Adipocyte (in vitro differentiated cells): ENCODE data around the gene NOL4L.

Source experiments
- DNase-seq: peaks from one replicate; pipeline ENCODE4 v3.0.0-alpha.2; 2015; ENCODE audit warnings: low read depth
- H3K27me3 ChIP-seq: replicated peaks from 2 replicates; pipeline ENCODE4 v1.7.0; 2013; ENCODE audit warnings: mild to moderate bottlenecking, low read length, moderate library complexity; ENCODE audit not compliant: control insufficient read depth, insufficient read depth
- H3K36me3 ChIP-seq: 2 replicates; pipeline ENCODE4 v1.7.0; 2013; ENCODE audit warnings: low read length, mild to moderate bottlenecking, moderate library complexity; ENCODE audit not compliant: control insufficient read depth, insufficient read depth, severe bottlenecking
- H3K4me1 ChIP-seq: 2 replicates; pipeline ENCODE4 v1.7.0; 2013; ENCODE audit warnings: mild to moderate bottlenecking, low read length, moderate library complexity; ENCODE audit not compliant: control insufficient read depth, insufficient read depth
- H3K4me3 ChIP-seq: 2 replicates; pipeline ENCODE4 v1.7.0; 2013; ENCODE audit warnings: mild to moderate bottlenecking, low read length, moderate library complexity
- H3K9ac ChIP-seq: 2 replicates; pipeline ENCODE4 v1.7.0; 2013; ENCODE audit warnings: mild to moderate bottlenecking, low read length, moderate library complexity
- H3K9me3 ChIP-seq: 2 replicates; pipeline ENCODE4 v1.7.0; 2013; ENCODE audit warnings: mild to moderate bottlenecking, low read length, moderate library complexity; ENCODE audit not compliant: control insufficient read depth

NOL4L gene

DNA sequence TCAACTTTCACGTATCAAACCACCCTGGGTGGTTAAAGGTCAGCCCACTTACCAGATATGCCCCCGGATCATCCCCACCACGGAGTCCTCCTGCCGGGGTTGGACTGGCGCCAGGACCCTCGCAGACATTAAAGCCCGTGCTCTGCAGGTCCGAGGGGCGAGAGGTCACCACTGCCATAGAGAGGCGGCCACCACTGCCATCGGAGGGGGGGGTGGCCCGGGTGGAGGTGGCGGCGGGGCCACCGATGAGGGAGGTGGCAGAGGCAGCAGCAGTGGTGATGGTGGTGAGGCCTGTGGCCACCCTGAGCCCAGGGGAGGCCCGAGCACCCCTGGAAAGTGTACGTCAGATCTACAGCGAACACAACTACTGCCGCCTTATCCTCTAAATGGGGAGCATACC is 150.7 kb downstream of the NOL4L start:
- Histone ChIP-seq H3K9ac (no peak overlapping the region), H3K27me3 (no peaks in the 10 kb centered on the region), H3K9me3 (no peaks in the 10 kb centered on the region), H3K36me3 (peaks cover 91% of the 10 kb centered on the region), H3K4me1 (peaks cover 11% of the 10 kb centered on the region), H3K4me3 (no peak overlapping the region)
- no peak for DNase-seq

DNA sequence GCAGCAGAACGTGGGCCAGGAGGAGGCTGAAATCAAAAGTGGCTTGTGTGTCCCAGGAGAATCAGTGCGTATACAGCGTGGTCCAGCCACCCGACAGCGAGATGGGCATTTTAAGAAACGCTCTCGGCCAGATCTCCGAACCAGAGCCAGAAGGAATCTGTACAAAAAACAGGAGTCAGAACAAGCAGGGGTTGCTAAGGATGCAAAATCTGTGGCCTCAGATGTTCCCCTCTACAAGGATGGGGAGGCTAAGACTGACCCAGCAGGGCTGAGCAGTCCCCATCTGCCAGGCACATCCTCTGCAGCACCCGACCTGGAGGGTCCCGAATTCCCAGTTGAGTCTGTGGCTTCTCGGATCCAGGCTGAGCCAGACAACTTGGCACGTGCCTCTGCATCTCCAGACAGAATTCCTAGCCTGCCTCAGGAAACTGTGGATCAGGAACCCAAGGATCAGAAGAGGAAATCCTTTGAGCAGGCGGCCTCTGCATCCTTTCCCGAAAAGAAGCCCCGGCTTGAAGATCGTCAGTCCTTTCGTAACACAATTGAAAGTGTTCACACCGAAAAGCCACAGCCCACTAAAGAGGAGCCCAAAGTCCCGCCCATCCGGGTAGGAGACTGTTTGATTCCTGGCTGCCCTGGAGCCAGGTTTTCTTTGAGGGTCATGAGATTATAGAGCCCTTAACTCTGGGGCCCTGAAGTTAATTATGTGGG is 151.7 kb downstream of the NOL4L start:
- no peak overlapping the region for H3K4me3 ChIP-seq
- peaks cover 95% of the 10 kb centered on the region for H3K36me3 ChIP-seq
- no peaks in the 10 kb centered on the region for H3K9me3 ChIP-seq
- peaks cover 2% of the 10 kb centered on the region for H3K4me1 ChIP-seq
- H3K27me3 ChIP-seq = no peaks in the 10 kb centered on the region
- no peak overlapping the region for H3K9ac ChIP-seq
- DNase-seq = no peak

DNA sequence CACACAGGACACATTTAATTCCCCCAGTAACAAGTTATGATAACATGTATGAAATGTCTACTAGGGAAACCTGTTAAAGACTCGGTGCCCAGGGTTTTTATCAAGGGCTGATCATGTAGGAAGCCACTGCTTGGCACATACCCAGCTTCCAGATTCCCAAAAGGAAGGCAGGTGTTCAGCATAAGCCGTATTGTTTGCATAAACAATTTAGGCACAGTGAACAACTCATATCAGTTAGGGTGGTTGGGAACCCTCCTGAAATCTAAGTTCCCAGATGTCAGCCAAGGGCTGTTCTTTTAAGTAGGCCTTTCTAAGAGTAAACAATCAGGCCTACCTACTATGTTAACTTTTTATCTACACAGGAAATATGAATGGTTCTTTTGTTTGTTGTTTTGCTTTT is 152.9 kb downstream of the NOL4L start:
- DNase-seq = no peak
- Histone ChIP-seq H3K9me3 (no peaks in the 10 kb centered on the region), H3K27me3 (no peaks in the 10 kb centered on the region), H3K36me3 (peaks cover 98% of the 10 kb centered on the region), H3K4me3 (no peak overlapping the region), H3K9ac (no peak overlapping the region), H3K4me1 (no peaks in the 10 kb centered on the region)

DNA sequence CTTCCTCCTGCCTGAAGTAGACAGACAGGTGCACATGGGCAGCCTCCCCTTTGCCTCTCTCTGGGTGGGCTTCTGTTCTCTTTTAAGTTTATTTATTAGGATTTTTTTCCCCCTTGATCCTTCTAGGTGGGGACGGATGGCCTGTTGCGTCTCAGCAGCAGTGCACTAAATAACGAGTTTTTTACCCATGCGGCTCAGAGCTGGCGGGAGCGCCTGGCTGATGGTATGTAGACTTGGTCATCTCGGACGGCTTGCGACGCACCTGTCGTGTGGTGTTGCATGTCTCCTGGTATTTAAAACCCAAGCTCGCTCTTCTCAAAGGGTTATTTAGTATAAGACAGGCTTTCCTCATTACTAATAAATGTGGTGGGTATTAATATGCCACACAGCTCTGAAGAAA is 153.7 kb downstream of the NOL4L start:
- Histone ChIP-seq H3K4me3 (no peak overlapping the region), H3K36me3 (peaks cover 94% of the 10 kb centered on the region), H3K27me3 (no peaks in the 10 kb centered on the region), H3K9ac (no peak overlapping the region), H3K4me1 (no peaks in the 10 kb centered on the region), H3K9me3 (no peaks in the 10 kb centered on the region)
- DNase-seq = no peak

DNA sequence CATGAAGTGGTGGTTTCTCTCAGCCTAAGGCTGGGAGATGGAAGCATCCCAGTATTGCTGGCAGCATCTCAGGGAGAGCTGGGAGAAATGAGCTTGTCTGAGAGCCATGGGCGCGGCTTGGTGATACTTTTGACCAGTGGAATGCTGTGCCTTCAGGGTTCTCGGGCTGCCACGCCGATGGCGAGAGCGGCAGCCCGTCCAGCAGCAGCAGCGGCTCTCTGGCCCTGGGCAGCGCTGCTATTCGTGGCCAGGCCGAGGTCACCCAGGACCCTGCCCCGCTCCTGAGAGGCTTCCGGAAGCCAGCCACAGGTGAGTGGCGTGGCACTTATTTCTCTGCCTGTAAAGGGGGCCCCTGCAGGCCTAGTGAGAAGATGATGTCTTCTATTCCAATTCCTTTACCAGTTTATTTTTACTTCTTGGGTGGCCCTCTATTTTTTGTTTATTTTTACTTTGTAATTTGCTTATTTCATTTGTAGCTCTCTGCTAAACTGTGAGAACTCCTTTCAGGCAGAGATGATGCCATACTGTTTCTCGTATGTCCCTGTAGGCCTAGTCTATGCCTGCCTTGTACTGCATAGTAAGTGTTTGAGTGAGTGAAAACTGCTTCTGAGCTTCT is 155.3 kb downstream of the NOL4L start:
- Histone ChIP-seq H3K36me3 (peaks cover 78% of the 10 kb centered on the region), H3K4me1 (no peaks in the 10 kb centered on the region), H3K9me3 (no peaks in the 10 kb centered on the region), H3K27me3 (no peaks in the 10 kb centered on the region), H3K9ac (no peak overlapping the region), H3K4me3 (no peak overlapping the region)
- no peak for DNase-seq

DNA sequence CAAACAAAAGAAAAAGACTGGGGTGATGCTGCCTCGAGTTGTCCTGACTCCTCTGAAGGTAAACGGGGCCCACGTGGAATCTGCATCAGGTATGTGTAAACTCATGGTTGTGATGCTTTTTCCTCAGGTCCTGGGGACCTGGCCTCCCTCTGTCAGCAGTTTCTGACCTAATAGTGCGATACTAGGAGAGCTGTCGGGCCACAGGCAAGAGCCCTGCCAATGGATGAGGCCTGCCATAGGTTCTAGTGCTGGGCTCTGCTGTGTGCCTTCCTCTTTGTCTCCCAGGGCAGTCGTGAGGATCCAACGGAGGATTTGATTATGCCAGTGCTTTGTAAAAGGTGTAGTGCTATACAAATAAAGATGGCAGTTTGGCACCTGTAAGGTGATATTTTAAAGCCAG is 155.8 kb downstream of the NOL4L start:
- no peaks in the 10 kb centered on the region for H3K9me3 ChIP-seq
- no peak for DNase-seq
- no peaks in the 10 kb centered on the region for H3K27me3 ChIP-seq
- H3K9ac ChIP-seq = no peak overlapping the region
- peaks cover 73% of the 10 kb centered on the region for H3K36me3 ChIP-seq
- H3K4me1 ChIP-seq = no peaks in the 10 kb centered on the region
- H3K4me3 ChIP-seq = no peak overlapping the region

DNA sequence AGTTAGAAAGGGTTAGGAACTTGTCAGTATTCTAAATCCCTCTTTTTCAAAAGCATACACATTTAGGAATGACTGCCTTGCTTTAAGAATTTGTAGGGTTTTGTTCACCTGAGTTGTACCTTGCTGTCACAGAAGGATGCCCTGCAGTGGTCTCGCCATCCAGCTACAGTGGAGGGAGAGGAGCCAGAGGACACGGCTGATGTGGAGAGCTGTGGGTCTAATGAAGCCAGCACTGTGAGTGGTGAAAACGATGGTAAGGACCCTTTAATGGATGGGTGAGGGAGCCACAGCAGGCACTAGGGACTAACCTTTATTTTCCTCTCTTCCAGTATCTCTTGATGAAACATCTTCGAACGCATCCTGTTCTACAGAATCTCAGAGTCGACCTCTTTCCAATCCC is 157.1 kb downstream of the NOL4L start:
- Histone ChIP-seq H3K27me3 (no peaks in the 10 kb centered on the region), H3K4me1 (no peaks in the 10 kb centered on the region), H3K9ac (no peak overlapping the region), H3K36me3 (peaks cover 63% of the 10 kb centered on the region), H3K4me3 (no peak overlapping the region), H3K9me3 (no peaks in the 10 kb centered on the region)
- no peak for DNase-seq

DNA sequence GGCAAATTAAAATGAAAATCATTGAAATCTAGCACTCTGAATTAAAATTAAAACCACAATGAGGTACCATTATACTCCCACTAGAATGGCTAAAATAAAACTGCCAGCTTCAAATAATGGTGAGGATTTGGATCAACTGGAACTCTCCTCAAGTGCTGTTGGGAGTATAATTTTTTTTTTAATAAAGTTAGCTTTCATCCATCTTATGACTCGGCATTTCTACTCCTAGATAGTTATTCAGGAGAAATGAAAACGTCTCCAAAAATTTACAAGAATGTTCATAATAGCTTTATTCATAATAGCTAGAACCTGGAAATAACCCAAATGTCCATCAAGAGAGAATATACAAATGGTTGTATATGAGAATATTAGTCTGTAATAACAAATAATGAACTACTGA is 163.8 kb downstream of the NOL4L start:
- Histone ChIP-seq H3K9ac (no peak overlapping the region), H3K4me1 (no peaks in the 10 kb centered on the region), H3K27me3 (no peaks in the 10 kb centered on the region), H3K4me3 (no peak overlapping the region), H3K36me3 (peaks cover 3% of the 10 kb centered on the region), H3K9me3 (no peaks in the 10 kb centered on the region)
- DNase-seq = no peak

DNA sequence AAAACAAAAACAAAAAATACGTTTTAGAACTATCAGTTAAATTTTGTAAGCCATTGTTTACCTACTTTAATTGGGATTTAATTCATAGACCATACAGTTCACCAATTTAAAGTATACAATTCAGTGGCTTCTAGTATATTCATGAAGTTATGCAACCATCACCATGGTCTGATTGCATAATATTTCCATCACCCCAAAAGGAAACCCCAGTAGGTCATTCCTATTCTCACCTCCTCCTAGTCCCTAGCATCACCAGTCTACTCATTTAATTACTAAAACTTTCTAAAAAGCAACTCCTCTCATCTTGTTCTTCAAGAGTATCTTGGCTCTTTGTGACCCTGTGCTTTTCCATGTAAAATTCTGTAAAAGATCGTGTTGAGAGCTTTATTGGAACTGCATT is 166.8 kb downstream of the NOL4L start:
- Histone ChIP-seq H3K27me3 (no peaks in the 10 kb centered on the region), H3K36me3 (no peaks in the 10 kb centered on the region), H3K9me3 (no peaks in the 10 kb centered on the region), H3K4me3 (no peak overlapping the region), H3K4me1 (no peaks in the 10 kb centered on the region), H3K9ac (no peak overlapping the region)
- no peak for DNase-seq

DNA sequence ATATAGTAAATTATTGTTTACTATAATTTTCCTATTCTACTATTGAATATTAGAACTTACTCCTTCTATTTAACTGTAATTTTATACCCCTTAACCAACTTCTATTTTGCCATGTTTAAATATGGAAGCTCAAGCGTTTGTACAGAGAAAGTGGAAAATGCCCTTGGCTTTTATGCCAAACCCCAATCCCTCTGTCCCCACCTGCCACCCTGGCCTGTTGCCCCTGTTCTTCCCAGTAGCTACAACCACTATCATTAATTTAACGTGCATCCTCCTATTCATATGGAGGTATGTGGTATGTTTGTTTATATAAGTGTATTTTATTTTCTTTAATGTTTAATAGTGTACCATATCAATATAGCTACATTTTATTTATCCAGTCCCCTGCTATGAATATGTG is 168.9 kb downstream of the NOL4L start:
- DNase-seq = no peak
- no peak overlapping the region for H3K9ac ChIP-seq
- no peaks in the 10 kb centered on the region for H3K9me3 ChIP-seq
- no peak overlapping the region for H3K4me3 ChIP-seq
- H3K36me3 ChIP-seq = no peaks in the 10 kb centered on the region
- H3K4me1 ChIP-seq = no peaks in the 10 kb centered on the region
- no peaks in the 10 kb centered on the region for H3K27me3 ChIP-seq

DNA sequence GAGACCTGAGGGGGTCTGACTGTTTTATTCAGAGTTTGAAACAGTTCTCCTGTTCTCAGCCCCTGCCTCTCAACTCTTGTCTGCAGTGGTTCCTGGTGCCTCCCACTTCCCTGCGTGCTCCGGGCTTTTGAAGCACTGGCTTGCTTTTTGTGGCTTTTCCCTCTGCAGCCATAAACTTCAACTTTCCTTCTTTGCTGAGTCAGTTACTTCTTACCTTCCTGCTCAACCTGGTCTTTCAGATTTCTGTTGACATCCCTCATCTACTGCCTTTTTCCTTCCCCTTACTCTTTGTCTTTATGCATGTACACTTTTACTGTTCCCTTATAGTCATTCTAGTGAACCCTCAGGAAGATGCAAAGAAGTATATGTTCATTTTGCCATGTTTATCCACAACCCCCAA is 169.6 kb downstream of the NOL4L start:
- no peaks in the 10 kb centered on the region for H3K4me1 ChIP-seq
- no peaks in the 10 kb centered on the region for H3K36me3 ChIP-seq
- H3K9me3 ChIP-seq = no peaks in the 10 kb centered on the region
- no peak for DNase-seq
- no peak overlapping the region for H3K9ac ChIP-seq
- no peaks in the 10 kb centered on the region for H3K27me3 ChIP-seq
- no peak overlapping the region for H3K4me3 ChIP-seq
